Measurements from ENCODE around the gene CDC42BPA. TPM values are rescaled to one million over a fixed set of nuclear protein-coding genes. Genes with fewer than 3 reads are reported as not detected.
A peak's percentile ranks its signal among the peaks of the same experiment; 100 is the strongest.

CDC42BPA gene
- total and polyA plus RNA-seq, 9 of the 15 experiments (the other 6 are each of a cell fraction or from before 2014, with no cell fraction given) = 8.0 to 77.5 (median 52.1) TPM

DNA sequence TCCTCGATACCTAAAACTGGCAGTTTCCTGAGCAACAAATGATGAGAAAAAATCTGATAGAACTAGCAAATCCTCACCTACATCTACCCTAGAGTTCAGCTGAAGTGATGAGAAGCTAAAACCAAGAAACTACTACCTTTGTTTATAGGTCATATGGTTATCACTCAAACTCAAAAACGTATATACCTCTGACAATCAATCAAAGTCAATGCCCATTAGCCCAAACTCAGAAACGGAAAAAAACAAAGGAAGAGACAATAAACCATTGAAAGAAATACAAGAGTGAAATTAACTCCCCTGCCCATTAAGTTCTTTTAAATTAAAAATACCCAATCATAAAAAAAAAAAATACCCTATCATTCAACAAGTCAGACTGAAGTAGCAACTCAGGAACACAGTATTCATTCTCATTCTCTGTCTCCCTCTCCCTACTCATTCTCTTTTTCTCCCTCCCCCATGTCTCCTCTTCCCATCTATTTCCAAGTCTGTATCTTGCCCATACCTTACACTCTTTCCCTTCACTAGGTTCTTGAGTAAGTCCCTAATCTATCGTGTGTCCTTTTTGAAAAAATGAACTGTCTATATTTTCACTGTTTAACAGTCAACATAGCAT lies 6.8 kb downstream of the CDC42BPA start:
- H3K36me3 ChIP-seq (ENCODE audit: control insufficient read depth, insufficient read depth, low read length) = peaks cover 25% of the 10 kb centered on the region; the same call in 1 of the 3 replicates
- H3K4me1 ChIP-seq (replicated peaks in 1 of 2; ENCODE audit: control insufficient read depth in 2 of 2, insufficient read depth in 2 of 2, low read length in 2 of 2) = peaks cover 7 to 32% of the 10 kb centered on the region in 2 experiments
- DNase-seq (ENCODE audit: extremely low read depth in 1 of 4, low spot score in 3 of 4) (no peak), ATAC-seq (peak; percentile 15), FAIRE-seq (no peak)
- no peaks in the 10 kb centered on the region for H3K9me1 ChIP-seq (ENCODE audit: control insufficient read depth, insufficient read depth, low read length)
- POLR2A ChIA-PET = interaction anchor here (0.7 to 3.1 kb wide), 4 partner anchors 11 to 26 kb away, joined by 3 to 39 read pairs (median 3); no protein-coding TSS in a partner anchor
- H3K9ac ChIP-seq (ENCODE audit: insufficient read depth in 1 of 2, low read depth in 2 of 2, low read length in 2 of 2) = no peak overlapping the region; a peak in 1 of 4 replicates
- in situ Hi-C loops (cut with MboI) = no loop called here
- no TSS peak for BruUV-seq (replicated peaks)
- H3K4me2 ChIP-seq (ENCODE audit: insufficient read depth, low read length) = peak overlapping the region; percentile 51
- no peaks in the 10 kb centered on the region for H3K27me3 ChIP-seq (ENCODE audit: control insufficient read depth in 2 of 2, insufficient read depth in 2 of 2, low read length in 2 of 2)
- CTCF ChIA-PET (ENCODE audit: low intra/inter-chr PET ratio) = no interaction called here
- no peak overlapping the region for H3K4me3 ChIP-seq
- H3K9me3 ChIP-seq (replicated peaks; ENCODE audit: control insufficient read depth, insufficient read depth, low read depth, low read length) = no peaks in the 10 kb centered on the region
- H3K27ac ChIP-seq (ENCODE audit: extremely low read depth, low read depth, low read length) = peak overlapping the region; percentile 5; the same call in 1 of the 3 replicates
- intact Hi-C loops (cut with micrococcal nuclease) = loop anchor here (5.0 to 10.0 kb wide), 3 partner anchors 49 to 367 kb away; partner anchors contain the start of gene COQ8A
- H4K20me1 ChIP-seq (replicated peaks; ENCODE audit: control insufficient read depth, insufficient read depth, low read length) = no peaks in the 10 kb centered on the region; the same call in 1 of the 2 replicates
- 22% methylated on average over 4 of the region's 4 CpGs for WGBS (ENCODE audit: insufficient coverage, low coverage, missing lambda C conversion rate)
- H3K79me2 ChIP-seq (ENCODE audit: control insufficient read depth, insufficient read depth, low read length) = peaks cover 100% of the 10 kb centered on the region
- no peak overlapping the region for H2AFZ ChIP-seq (ENCODE audit: low read depth, low read length)
- TF ChIP-seq MAFG (tag; conservative IDR thresholded peaks at IDR 0.05) (no peak), MTA2 (IDR thresholded peaks at IDR 0.05; ENCODE audit: low read depth) (peak; percentile 31; the same call in 1 of the 2 replicates), SMARCE1 (IDR thresholded peaks at IDR 0.05) (0 out of 2 replicates have a peak, but pooled peaks have one; percentile 18)
- TF ChIP-seq, protein P1, sequence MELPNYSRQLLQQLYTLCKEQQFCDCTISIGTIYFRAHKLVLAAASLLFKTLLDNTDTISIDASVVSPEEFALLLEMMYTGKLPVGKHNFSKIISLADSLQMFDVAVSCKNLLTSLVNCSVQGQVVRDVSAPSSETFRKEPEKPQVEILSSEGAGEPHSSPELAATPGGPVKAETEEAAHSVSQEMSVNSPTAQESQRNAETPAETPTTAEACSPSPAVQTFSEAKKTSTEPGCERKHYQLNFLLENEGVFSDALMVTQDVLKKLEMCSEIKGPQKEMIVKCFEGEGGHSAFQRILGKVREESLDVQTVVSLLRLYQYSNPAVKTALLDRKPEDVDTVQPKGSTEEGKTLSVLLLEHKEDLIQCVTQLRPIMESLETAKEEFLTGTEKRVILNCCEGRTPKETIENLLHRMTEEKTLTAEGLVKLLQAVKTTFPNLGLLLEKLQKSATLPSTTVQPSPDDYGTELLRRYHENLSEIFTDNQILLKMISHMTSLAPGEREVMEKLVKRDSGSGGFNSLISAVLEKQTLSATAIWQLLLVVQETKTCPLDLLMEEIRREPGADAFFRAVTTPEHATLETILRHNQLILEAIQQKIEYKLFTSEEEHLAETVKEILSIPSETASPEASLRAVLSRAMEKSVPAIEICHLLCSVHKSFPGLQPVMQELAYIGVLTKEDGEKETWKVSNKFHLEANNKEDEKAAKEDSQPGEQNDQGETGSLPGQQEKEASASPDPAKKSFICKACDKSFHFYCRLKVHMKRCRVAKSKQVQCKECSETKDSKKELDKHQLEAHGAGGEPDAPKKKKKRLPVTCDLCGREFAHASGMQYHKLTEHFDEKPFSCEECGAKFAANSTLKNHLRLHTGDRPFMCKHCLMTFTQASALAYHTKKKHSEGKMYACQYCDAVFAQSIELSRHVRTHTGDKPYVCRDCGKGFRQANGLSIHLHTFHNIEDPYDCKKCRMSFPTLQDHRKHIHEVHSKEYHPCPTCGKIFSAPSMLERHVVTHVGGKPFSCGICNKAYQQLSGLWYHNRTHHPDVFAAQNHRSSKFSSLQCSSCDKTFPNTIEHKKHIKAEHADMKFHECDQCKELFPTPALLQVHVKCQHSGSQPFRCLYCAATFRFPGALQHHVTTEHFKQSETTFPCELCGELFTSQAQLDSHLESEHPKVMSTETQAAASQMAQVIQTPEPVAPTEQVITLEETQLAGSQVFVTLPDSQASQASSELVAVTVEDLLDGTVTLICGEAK (IDR thresholded peaks at IDR 0.05) = peak; percentile 21; the same call in 1 of the 2 replicates
- TF ChIP-seq, protein P1 (CRISPR knock-in tag; IDR thresholded peaks at IDR 0.05) = no peak
- TF ChIP-seq, protein P2, sequence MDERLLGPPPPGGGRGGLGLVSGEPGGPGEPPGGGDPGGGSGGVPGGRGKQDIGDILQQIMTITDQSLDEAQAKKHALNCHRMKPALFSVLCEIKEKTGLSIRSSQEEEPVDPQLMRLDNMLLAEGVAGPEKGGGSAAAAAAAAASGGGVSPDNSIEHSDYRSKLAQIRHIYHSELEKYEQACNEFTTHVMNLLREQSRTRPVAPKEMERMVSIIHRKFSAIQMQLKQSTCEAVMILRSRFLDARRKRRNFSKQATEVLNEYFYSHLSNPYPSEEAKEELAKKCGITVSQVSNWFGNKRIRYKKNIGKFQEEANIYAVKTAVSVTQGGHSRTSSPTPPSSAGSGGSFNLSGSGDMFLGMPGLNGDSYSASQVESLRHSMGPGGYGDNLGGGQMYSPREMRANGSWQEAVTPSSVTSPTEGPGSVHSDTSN (CRISPR knock-in tag; IDR thresholded peaks at IDR 0.05; ENCODE audit: low read depth) = no peak
- TF ChIP-seq, protein P2 (tag; conservative IDR thresholded peaks at IDR 0.05; ENCODE audit: low read depth) = peak; percentile 85
- TF ChIP-seq, protein P3, sequence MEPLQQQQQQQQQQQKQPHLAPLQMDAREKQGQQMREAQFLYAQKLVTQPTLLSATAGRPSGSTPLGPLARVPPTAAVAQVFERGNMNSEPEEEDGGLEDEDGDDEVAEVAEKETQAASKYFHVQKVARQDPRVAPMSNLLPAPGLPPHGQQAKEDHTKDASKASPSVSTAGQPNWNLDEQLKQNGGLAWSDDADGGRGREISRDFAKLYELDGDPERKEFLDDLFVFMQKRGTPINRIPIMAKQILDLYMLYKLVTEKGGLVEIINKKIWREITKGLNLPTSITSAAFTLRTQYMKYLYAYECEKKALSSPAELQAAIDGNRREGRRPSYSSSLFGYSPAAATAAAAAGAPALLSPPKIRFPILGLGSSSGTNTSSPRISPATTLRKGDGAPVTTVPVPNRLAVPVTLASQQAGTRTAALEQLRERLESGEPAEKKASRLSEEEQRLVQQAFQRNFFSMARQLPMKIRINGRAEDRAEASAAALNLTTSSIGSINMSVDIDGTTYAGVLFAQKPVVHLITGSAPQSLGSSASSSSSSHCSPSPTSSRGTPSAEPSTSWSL (CRISPR knock-in tag; IDR thresholded peaks at IDR 0.05; ENCODE audit: borderline replicate concordance) = no peak
